HepG2 (cell line): Measurements from ENCODE around the gene SNX11. TPM values are rescaled to one million over a fixed set of nuclear protein-coding genes. Genes with fewer than 3 reads are reported as not detected.

Experiments used
- AGO2 ChIP-seq: fragments of 200-400 bp; formaldehyde crosslinking; optimal IDR thresholded peaks from 2 replicates; pipeline ENCODE3; 2017; ENCODE audit warnings: mild to moderate bottlenecking, low read depth, low read length, moderate library complexity
- AHR ChIP-seq: IDR thresholded peaks from 2 replicates; pipeline ENCODE4 v1.6.1; 2018; ENCODE audit warnings: missing genetic modification reagents, missing compliant biosample characterization
- ARID5B ChIP-seq: IDR thresholded peaks from 2 replicates; pipeline ENCODE4 v1.4.0; 2020; ENCODE audit warnings: mild to moderate bottlenecking, missing genetic modification reagents
- BHLHE40 ChIP-seq: IDR thresholded peaks from 2 replicates; pipeline ENCODE4 v1.6.1; 2011; ENCODE audit warnings: low read length, improper control_type of control experiment
- FOSL1 ChIP-seq: sonication (generic); formaldehyde crosslinking; IDR thresholded peaks from 2 replicates; pipeline ENCODE4 v1.9.0; 2021; ENCODE audit warnings: missing genetic modification reagents, borderline replicate concordance
- GMEB1 ChIP-seq: sonication (generic); formaldehyde crosslinking; IDR thresholded peaks from 2 replicates; pipeline ENCODE4 v1.5.1; 2020; ENCODE audit warnings: missing genetic modification reagents, mild to moderate bottlenecking, borderline replicate concordance
- HIC2 ChIP-seq: sonication (generic); formaldehyde crosslinking; IDR thresholded peaks from 2 replicates; pipeline ENCODE4 v1.9.0; 2022; ENCODE audit warnings: low read depth, missing genetic modification reagents
- IKZF1 ChIP-seq: fragments of 450-650 bp; IDR thresholded peaks from 2 replicates; pipeline ENCODE4 v1.7.1; 2016
- RNF2 ChIP-seq: fragments of 450-650 bp; conservative IDR thresholded peaks from 2 replicates; pipeline ENCODE4 v1.6.1; 2016; ENCODE audit warnings: low read depth
- SAFB2 ChIP-seq: sonication (generic); formaldehyde crosslinking; IDR thresholded peaks from 2 replicates; pipeline ENCODE4 v1.5.1; 2020; ENCODE audit warnings: missing genetic modification reagents, low read depth, mild to moderate bottlenecking, borderline replicate concordance
- ZBTB42 ChIP-seq: sonication (generic); formaldehyde crosslinking; IDR thresholded peaks from 2 replicates; pipeline ENCODE4 v1.5.0; 2020; ENCODE audit warnings: mild to moderate bottlenecking, missing genetic modification reagents
- ZFP36L1 ChIP-seq: sonication (generic); formaldehyde crosslinking; IDR thresholded peaks from 2 replicates; pipeline ENCODE4 v1.8.0; 2022; ENCODE audit warnings: mild to moderate bottlenecking, missing genetic modification reagents, moderate library complexity
- ZIK1 ChIP-seq: sonication (generic); formaldehyde crosslinking; IDR thresholded peaks from 2 replicates; pipeline ENCODE4 v1.5.0; 2020; ENCODE audit warnings: mild to moderate bottlenecking, low read depth, missing genetic modification reagents, borderline replicate concordance
- ZKSCAN5 ChIP-seq: sonication (generic); formaldehyde crosslinking; IDR thresholded peaks from 2 replicates; pipeline ENCODE4 v1.5.1; 2020; ENCODE audit warnings: mild to moderate bottlenecking, missing genetic modification reagents
- ZNF580 ChIP-seq: IDR thresholded peaks from 2 replicates; pipeline ENCODE4 v1.6.1; 2016; ENCODE audit warnings: low read depth, borderline replicate concordance
- ZNF687 ChIP-seq: sonication (generic); formaldehyde crosslinking; IDR thresholded peaks from 2 replicates; pipeline ENCODE4 v1.5.1; 2020; ENCODE audit warnings: mild to moderate bottlenecking, missing genetic modification reagents, moderate library complexity
- polyA plus RNA-seq, 8 experiments: library from polyadenylated mRNA; depleted of rRNA in 3 of 8; stranded (reverse) in 7 of 8; unstranded in 1 of 8; fragments of >200 nt; fragmentation: Illumina TruSeq in 4 of 8; extraction: Trizol in 4 of 8; gene quantifications; 2 replicates each; pipeline versions ENCODE4 v1.2.1 to v1.2.3, GENCODE V29; 2011 to 2016; ENCODE audit warnings: low read depth in 4 of 8, missing spikeins in 1 of 8, mixed read lengths in 1 of 8; ENCODE audit not compliant: insufficient read depth in 1 of 8
- total RNA-seq, 5 experiments: library from RNA; depleted of rRNA; stranded (reverse); fragments of >200 nt; fragmentation: Illumina TruSeq; extraction: Trizol; gene quantifications; 2 replicates each; pipeline ENCODE4 v1.2.3, GENCODE V29; 2016; ENCODE audit warnings: low read depth in 1 of 5

Gene SNX11
- total and polyA plus RNA-seq, 2 of the 13 experiments (the other 11 are each of a cell fraction or from before 2014, with no cell fraction given): 12.9 to 14.0 TPM

GRCh38 chr17:48100591-48101011 is 7.0 kb upstream of the SNX11 start (continued):
- no peak for TF ChIP-seq ZNF687 (CRISPR knock-in tag)
- TF ChIP-seq GMEB1 (CRISPR knock-in tag): no peak
- TF ChIP-seq ZNF580 (CRISPR knock-in tag): no peak
- TF ChIP-seq ZBTB42 (CRISPR knock-in tag): no peak
- TF ChIP-seq RNF2: no peak
- no peak for TF ChIP-seq SAFB2 (CRISPR knock-in tag)
- no peak for TF ChIP-seq BHLHE40
- TF ChIP-seq ARID5B (CRISPR knock-in tag): 0 out of 2 replicates have a peak, but pooled peaks have one; percentile 6
- TF ChIP-seq ZFP36L1: no peak
- no peak for TF ChIP-seq FOSL1 (CRISPR knock-in tag)
- TF ChIP-seq ZKSCAN5 (CRISPR knock-in tag): no peak
- TF ChIP-seq AGO2: no peak
- TF ChIP-seq HIC2 (CRISPR knock-in tag): no peak; the same call in 1 of the 2 replicates
- no peak for TF ChIP-seq AHR (CRISPR knock-in tag)
- no peak for TF ChIP-seq IKZF1
- no peak for TF ChIP-seq ZIK1
